Neural cell (in vitro differentiated cells): Measurements from ENCODE around the gene CTTNBP2NL. TPM values are rescaled to one million over a fixed set of nuclear protein-coding genes. Genes with fewer than 3 reads are reported as not detected.

Source experiments
- H2AFZ ChIP-seq: fragments of 200-600, 300-800 bp; sonication (generic), shearing (Covaris generic); 2 replicates; pipeline ENCODE4 v1.6.0; 2014; ENCODE audit warnings: low read depth, mild to moderate bottlenecking, antibody characterized with exemption, low read length, moderate library complexity
- H3F3A ChIP-seq: fragments of 200-600 bp; shearing (Covaris generic); 2 replicates; pipeline ENCODE4 v1.6.1; 2016; ENCODE audit warnings: mild to moderate bottlenecking, moderate library complexity, mixed read lengths, antibody characterized with exemption, low read length; ENCODE audit not compliant: insufficient read depth, poor library complexity, severe bottlenecking
- H3K27ac ChIP-seq: fragments of 200-600, 300-800 bp; sonication (generic), shearing (Covaris generic); 2 replicates; pipeline ENCODE4 v1.5.1; 2014; ENCODE audit warnings: mild to moderate bottlenecking, low read length, moderate library complexity
- H3K27me3 ChIP-seq: fragments of 300-800, 200-600 bp; sonication (generic), shearing (Covaris generic); 2 replicates; pipeline ENCODE4 v1.6.0; 2014; ENCODE audit warnings: mild to moderate bottlenecking, low read depth, low read length, moderate library complexity; ENCODE audit not compliant: insufficient read depth
- H3K36me3 ChIP-seq: fragments of 300-800, 200-600 bp; sonication (generic), shearing (Covaris generic); 2 replicates; pipeline ENCODE4 v1.5.1; 2014; ENCODE audit warnings: mild to moderate bottlenecking, antibody characterized with exemption, low read length, moderate library complexity; ENCODE audit not compliant: insufficient read depth
- H3K4me2 ChIP-seq: fragments of 300-800, 200-600 bp; sonication (generic), shearing (Covaris generic); 2 replicates; pipeline ENCODE4 v1.6.0; 2014; ENCODE audit warnings: mild to moderate bottlenecking, low read length
- H3K4me3 ChIP-seq: fragments of 300-800, 200-600 bp; sonication (generic), shearing (Covaris generic); 2 replicates; pipeline ENCODE4 v1.5.1; 2014; ENCODE audit warnings: mild to moderate bottlenecking, low read length, moderate library complexity
- H3K79me2 ChIP-seq: fragments of 200-600 bp; shearing (Covaris generic); replicated peaks from 2 replicates; pipeline ENCODE4 v1.6.0; 2014; ENCODE audit warnings: mild to moderate bottlenecking, low read length, moderate library complexity; ENCODE audit not compliant: insufficient read depth
- H3K9ac ChIP-seq: fragments of 300-800, 200-600 bp; sonication (generic), shearing (Covaris generic); 2 replicates; pipeline ENCODE4 v1.6.1; 2016; ENCODE audit warnings: mild to moderate bottlenecking, low read length, mixed read lengths
- H3K9me2 ChIP-seq: fragments of 200-600 bp; shearing (Covaris generic); 2 replicates; pipeline ENCODE4 v1.6.1; 2016; ENCODE audit warnings: mild to moderate bottlenecking, low read length, mixed read lengths; ENCODE audit not compliant: insufficient read depth
- H3K9me3 ChIP-seq: fragments of 200-600, 300-800 bp; sonication (generic), shearing (Covaris generic); 2 replicates; pipeline ENCODE4 v1.6.1; 2016; ENCODE audit warnings: mild to moderate bottlenecking, mixed run types, low read length, moderate library complexity, mixed read lengths
- H4K20me1 ChIP-seq: fragments of 200-600 bp; shearing (Covaris generic); 2 replicates; pipeline ENCODE4 v1.6.1; 2016; ENCODE audit warnings: mild to moderate bottlenecking, mixed run types; ENCODE audit not compliant: insufficient read depth
- EP300 ChIP-seq: fragments of 450-650 bp; conservative IDR thresholded peaks from 2 replicates; pipeline ENCODE4 v1.6.1; 2014; ENCODE audit warnings: antibody characterized with exemption, mild to moderate bottlenecking, moderate library complexity; ENCODE audit not compliant: poor library complexity, severe bottlenecking
- EZH2 ChIP-seq: fragments of 200-600, 300-800 bp; shearing (Covaris generic), sonication (generic); IDR thresholded peaks from 2 replicates; pipeline ENCODE4 v1.6.1; 2014; ENCODE audit warnings: antibody characterized with exemption, low read length, borderline replicate concordance, mild to moderate bottlenecking; ENCODE audit not compliant: insufficient read depth, poor library complexity, severe bottlenecking
- MXI1 ChIP-seq: fragments of 450-650 bp; conservative IDR thresholded peaks from 2 replicates; pipeline ENCODE4 v1.6.1; 2014; ENCODE audit warnings: antibody characterized with exemption, mild to moderate bottlenecking; ENCODE audit not compliant: poor library complexity, severe bottlenecking
- POLR2AphosphoS5 ChIP-seq: IDR thresholded peaks from 2 replicates; pipeline ENCODE4 v1.6.1; 2012
- RAD21 ChIP-seq: fragments of 450-650 bp; conservative IDR thresholded peaks from 2 replicates; pipeline ENCODE4 v1.6.1; 2014; ENCODE audit warnings: antibody characterized with exemption, mild to moderate bottlenecking, moderate library complexity
- SMC3 ChIP-seq: fragments of 450-650 bp; conservative IDR thresholded peaks from 2 replicates; pipeline ENCODE4 v1.6.1; 2014; ENCODE audit warnings: antibody characterized with exemption, mild to moderate bottlenecking, moderate library complexity; ENCODE audit not compliant: poor library complexity
- TAF1 ChIP-seq: IDR thresholded peaks from 2 replicates; pipeline ENCODE4 v1.6.1; 2012; ENCODE audit warnings: low read depth
- polyA plus RNA-seq: library from polyadenylated mRNA; depleted of rRNA; stranded (reverse); fragments of >200 nt; gene quantifications from 2 replicates; pipeline ENCODE4 v1.2.3, GENCODE V29; 2014
- TF ChIP-seq, protein P1 (sequence below): IDR thresholded peaks from 2 replicates; pipeline ENCODE4 v1.6.1; 2012; ENCODE audit warnings: borderline replicate concordance
- TF ChIP-seq, protein P2 (sequence below): fragments of 450-650 bp; IDR thresholded peaks from 2 replicates; pipeline ENCODE4 v1.5.1; 2014; ENCODE audit warnings: antibody characterized with exemption, mild to moderate bottlenecking, moderate library complexity; ENCODE audit not compliant: poor library complexity, severe bottlenecking

The CTTNBP2NL gene
- polyA plus RNA-seq, 1 donor from 2014 or later, result 11.8 TPM

DNA sequence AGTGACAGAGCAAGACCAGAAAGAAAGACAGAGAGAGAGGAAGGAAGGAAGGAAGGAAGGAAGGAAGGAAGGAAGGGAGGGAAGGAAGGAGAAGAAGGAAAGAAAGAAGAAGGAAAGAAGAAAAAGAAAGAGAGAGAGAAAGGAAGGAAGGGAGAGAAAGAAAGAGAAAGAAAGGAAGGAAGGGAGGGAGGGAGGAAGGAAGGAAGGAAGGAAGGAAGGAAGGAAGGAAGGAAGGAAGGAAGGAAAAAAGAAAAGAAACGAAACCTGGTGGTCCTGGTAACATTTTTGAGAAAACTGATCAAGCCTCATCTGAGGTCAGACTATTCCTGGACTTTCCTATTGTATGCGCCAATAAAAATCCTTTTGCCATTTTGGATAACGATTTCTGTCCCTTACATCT, 8.2 kb upstream of the CTTNBP2NL start:
- H3K79me2 ChIP-seq, result no peaks in the 10 kb centered on the region
- no peaks in the 10 kb centered on the region for H3K9me3 ChIP-seq
- no peaks in the 10 kb centered on the region for H3F3A ChIP-seq
- no peaks in the 10 kb centered on the region for H3K36me3 ChIP-seq
- no peaks in the 10 kb centered on the region for H4K20me1 ChIP-seq
- H3K4me3 ChIP-seq, result no peak overlapping the region
- no peaks in the 10 kb centered on the region for H3K27me3 ChIP-seq
- no peak overlapping the region for H3K27ac ChIP-seq
- no peak overlapping the region for H3K4me2 ChIP-seq
- TF ChIP-seq, protein P1, sequence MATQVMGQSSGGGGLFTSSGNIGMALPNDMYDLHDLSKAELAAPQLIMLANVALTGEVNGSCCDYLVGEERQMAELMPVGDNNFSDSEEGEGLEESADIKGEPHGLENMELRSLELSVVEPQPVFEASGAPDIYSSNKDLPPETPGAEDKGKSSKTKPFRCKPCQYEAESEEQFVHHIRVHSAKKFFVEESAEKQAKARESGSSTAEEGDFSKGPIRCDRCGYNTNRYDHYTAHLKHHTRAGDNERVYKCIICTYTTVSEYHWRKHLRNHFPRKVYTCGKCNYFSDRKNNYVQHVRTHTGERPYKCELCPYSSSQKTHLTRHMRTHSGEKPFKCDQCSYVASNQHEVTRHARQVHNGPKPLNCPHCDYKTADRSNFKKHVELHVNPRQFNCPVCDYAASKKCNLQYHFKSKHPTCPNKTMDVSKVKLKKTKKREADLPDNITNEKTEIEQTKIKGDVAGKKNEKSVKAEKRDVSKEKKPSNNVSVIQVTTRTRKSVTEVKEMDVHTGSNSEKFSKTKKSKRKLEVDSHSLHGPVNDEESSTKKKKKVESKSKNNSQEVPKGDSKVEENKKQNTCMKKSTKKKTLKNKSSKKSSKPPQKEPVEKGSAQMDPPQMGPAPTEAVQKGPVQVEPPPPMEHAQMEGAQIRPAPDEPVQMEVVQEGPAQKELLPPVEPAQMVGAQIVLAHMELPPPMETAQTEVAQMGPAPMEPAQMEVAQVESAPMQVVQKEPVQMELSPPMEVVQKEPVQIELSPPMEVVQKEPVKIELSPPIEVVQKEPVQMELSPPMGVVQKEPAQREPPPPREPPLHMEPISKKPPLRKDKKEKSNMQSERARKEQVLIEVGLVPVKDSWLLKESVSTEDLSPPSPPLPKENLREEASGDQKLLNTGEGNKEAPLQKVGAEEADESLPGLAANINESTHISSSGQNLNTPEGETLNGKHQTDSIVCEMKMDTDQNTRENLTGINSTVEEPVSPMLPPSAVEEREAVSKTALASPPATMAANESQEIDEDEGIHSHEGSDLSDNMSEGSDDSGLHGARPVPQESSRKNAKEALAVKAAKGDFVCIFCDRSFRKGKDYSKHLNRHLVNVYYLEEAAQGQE, result no peak
- TF ChIP-seq SMC3 (no peak), EZH2 (no peak), TAF1 (no peak), POLR2AphosphoS5 (no peak), MXI1 (no peak)
- no peaks in the 10 kb centered on the region for H3K9me2 ChIP-seq
- no peak overlapping the region for H3K9ac ChIP-seq
- H2AFZ ChIP-seq, result no peak overlapping the region

DNA sequence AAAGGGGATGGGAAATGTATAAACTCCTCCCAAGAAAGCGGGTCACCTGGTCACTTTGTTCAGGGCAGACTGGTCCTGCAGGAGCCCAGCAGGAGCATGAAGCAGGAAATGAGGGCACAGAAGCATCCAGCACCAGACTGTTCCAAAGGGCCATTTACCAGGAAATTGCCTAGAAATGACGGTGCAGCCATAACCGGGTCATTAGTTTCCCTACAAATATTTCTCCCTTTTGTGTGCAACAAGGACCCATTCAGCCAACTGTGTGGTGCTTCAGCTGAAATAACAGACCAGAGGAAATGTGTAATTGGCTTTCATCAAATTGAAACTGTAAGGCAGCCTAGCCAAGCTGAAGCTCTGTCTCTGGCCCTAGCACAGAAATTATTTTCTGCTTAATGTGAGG, 7.6 kb upstream of the CTTNBP2NL start:
- TF ChIP-seq EP300, result no peak
- TF ChIP-seq MXI1, result no peak
- TF ChIP-seq, protein P2, sequence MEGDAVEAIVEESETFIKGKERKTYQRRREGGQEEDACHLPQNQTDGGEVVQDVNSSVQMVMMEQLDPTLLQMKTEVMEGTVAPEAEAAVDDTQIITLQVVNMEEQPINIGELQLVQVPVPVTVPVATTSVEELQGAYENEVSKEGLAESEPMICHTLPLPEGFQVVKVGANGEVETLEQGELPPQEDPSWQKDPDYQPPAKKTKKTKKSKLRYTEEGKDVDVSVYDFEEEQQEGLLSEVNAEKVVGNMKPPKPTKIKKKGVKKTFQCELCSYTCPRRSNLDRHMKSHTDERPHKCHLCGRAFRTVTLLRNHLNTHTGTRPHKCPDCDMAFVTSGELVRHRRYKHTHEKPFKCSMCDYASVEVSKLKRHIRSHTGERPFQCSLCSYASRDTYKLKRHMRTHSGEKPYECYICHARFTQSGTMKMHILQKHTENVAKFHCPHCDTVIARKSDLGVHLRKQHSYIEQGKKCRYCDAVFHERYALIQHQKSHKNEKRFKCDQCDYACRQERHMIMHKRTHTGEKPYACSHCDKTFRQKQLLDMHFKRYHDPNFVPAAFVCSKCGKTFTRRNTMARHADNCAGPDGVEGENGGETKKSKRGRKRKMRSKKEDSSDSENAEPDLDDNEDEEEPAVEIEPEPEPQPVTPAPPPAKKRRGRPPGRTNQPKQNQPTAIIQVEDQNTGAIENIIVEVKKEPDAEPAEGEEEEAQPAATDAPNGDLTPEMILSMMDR, result no peak
- no peak for TF ChIP-seq SMC3
- no peak for TF ChIP-seq TAF1
- no peak for TF ChIP-seq EZH2
- TF ChIP-seq, protein P1, result no peak
- no peak for TF ChIP-seq POLR2AphosphoS5
- TF ChIP-seq RAD21, result no peak
- Histone ChIP-seq H3K4me2 (no peak overlapping the region), H3K9me3 (no peaks in the 10 kb centered on the region), H2AFZ (no peak overlapping the region), H3F3A (no peaks in the 10 kb centered on the region), H4K20me1 (no peaks in the 10 kb centered on the region), H3K4me3 (no peak overlapping the region), H3K36me3 (no peaks in the 10 kb centered on the region), H3K27me3 (no peaks in the 10 kb centered on the region), H3K27ac (no peak overlapping the region), H3K79me2 (no peaks in the 10 kb centered on the region), H3K9me2 (no peaks in the 10 kb centered on the region), H3K9ac (no peak overlapping the region)
